GM03348 (cell line): ENCODE measurements around the gene SRGAP2B.
"Not testable (repeated sequence)": the region's sequence is repeated elsewhere in the genome, so short reads cannot be mapped to it uniquely, and the experiment has no call there.

Experiments
- DNase-seq: peaks from one replicate; pipeline ENCODE4 v3.0.0; 2012; ENCODE audit warnings: low spot score

SRGAP2B gene

GRCh38 chr1:145095284-145096057 lies at the start of gene SRGAP2B, which contains the start of gene FAM72D:
Gene SRGAP2B, minus strand, starts transcription at chr1:145095328. Its CDS starts 2,427 bp downstream, at chr1:145092901.
Gene FAM72D, plus strand, starts transcription at chr1:145095974. Its CDS starts 874 bp downstream, at chr1:145096848.
- DNase-seq, result not testable (repeated sequence)

- not testable (repeated sequence) for DNase-seq
Observed at GRCh38 chr1:145144264-145144913, 49.3 kb upstream of the SRGAP2B start.

- DNase-seq, result not testable (repeated sequence)
Observed at GRCh38 chr1:145140549-145140948, 45.4 kb upstream of the SRGAP2B start.

- DNase-seq, result not testable (repeated sequence)
Observed at GRCh38 chr1:145134476-145134875, 39.3 kb upstream of the SRGAP2B start.

- not testable (repeated sequence) for DNase-seq
Observed at GRCh38 chr1:145128697-145129469, 33.8 kb upstream of the SRGAP2B start.

GRCh38 chr1:145127144-145127543 lies 32.0 kb upstream of the SRGAP2B start:
- not testable (repeated sequence) for DNase-seq

GRCh38 chr1:145125112-145125511 lies 30.0 kb upstream of the SRGAP2B start:
- not testable (repeated sequence) for DNase-seq

- not testable (repeated sequence) for DNase-seq
Observed at GRCh38 chr1:145123992-145124641, 29.0 kb upstream of the SRGAP2B start.

GRCh38 chr1:145123062-145123395 lies 27.9 kb upstream of the SRGAP2B start:
- not testable (repeated sequence) for DNase-seq

- DNase-seq, result not testable (repeated sequence)
Observed at GRCh38 chr1:145122344-145123061, 27.4 kb upstream of the SRGAP2B start.

GRCh38 chr1:145119842-145120241 lies 24.7 kb upstream of the SRGAP2B start:
- DNase-seq, result not testable (repeated sequence)

- DNase-seq, result not testable (repeated sequence)
Observed at GRCh38 chr1:145115587-145116493, 20.7 kb upstream of the SRGAP2B start.

- DNase-seq, result not testable (repeated sequence)
Observed at GRCh38 chr1:145114560-145115057, 19.5 kb upstream of the SRGAP2B start.

GRCh38 chr1:145112703-145113102 lies 17.6 kb upstream of the SRGAP2B start:
- DNase-seq, result not testable (repeated sequence)

GRCh38 chr1:145111674-145112073 lies 16.5 kb upstream of the SRGAP2B start:
- DNase-seq, result not testable (repeated sequence)

GRCh38 chr1:145103294-145103693 lies 8.2 kb upstream of the SRGAP2B start:
- DNase-seq, result not testable (repeated sequence)

- not testable (repeated sequence) for DNase-seq
Observed at GRCh38 chr1:145101725-145102124, 6.6 kb upstream of the SRGAP2B start.

- not testable (repeated sequence) for DNase-seq
Observed at GRCh38 chr1:145094655-145095211, 395 bp downstream of the SRGAP2B start.

- not testable (repeated sequence) for DNase-seq
Observed at GRCh38 chr1:145093517-145094149, 1.5 kb downstream of the SRGAP2B start.
